ENCODE data around the gene TMED10.

TMED10 gene

GRCh38 chr14:75213172-75213571 lies 36.8 kb upstream of the TMED10 start:
- no peaks in the 10 kb centered on the region for H3K27me3 ChIP-seq (ENCODE audit: insufficient read depth, low read depth, severe bottlenecking)
- TF ChIP-seq CTCF (IDR thresholded peaks at IDR 0.05; ENCODE audit: low read depth, low read length): no peak
- no peak for DNase-seq
- H3K4me3 ChIP-seq (ENCODE audit: low read depth, low read length): no peak overlapping the region
- no peak overlapping the region for H3K27ac ChIP-seq
- no peaks in the 10 kb centered on the region for H3K36me3 ChIP-seq
- no peaks in the 10 kb centered on the region for H3K9me3 ChIP-seq (ENCODE audit: severe bottlenecking)

DNA sequence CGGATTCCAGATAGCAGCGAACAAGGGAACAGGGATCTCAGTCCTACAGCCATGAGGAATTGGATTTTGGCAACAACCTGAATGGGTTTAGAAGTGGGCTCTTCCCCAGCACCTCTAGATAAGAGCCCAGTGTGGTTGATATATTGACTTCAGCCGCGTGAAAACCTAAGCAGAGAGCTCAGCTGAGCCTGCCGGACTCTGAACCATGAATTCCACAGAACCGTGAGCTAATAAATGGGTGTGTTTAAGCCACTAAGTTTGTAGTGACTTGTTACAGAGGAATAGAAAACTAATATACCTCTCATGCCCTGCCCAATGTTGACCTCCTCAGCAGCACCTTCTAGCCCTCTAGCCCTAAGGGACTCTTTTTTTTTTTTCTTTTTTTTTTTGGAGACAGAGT lies 32.4 kb upstream of the TMED10 start:
- no peaks in the 10 kb centered on the region for H3K27me3 ChIP-seq (ENCODE audit: insufficient read depth, low read depth, severe bottlenecking)
- no peak for TF ChIP-seq CTCF (IDR thresholded peaks at IDR 0.05; ENCODE audit: low read depth, low read length)
- no peaks in the 10 kb centered on the region for H3K9me3 ChIP-seq (ENCODE audit: severe bottlenecking)
- no peak overlapping the region for H3K27ac ChIP-seq
- DNase-seq: no peak
- H3K4me3 ChIP-seq (ENCODE audit: low read depth, low read length): no peak overlapping the region
- no peaks in the 10 kb centered on the region for H3K36me3 ChIP-seq

GRCh38 chr14:75206190-75206589 lies 29.8 kb upstream of the TMED10 start:
- Histone ChIP-seq H3K36me3 (no peaks in the 10 kb centered on the region), H3K27me3 (ENCODE audit: insufficient read depth, low read depth, severe bottlenecking) (no peaks in the 10 kb centered on the region), H3K27ac (no peak overlapping the region), H3K4me3 (ENCODE audit: low read depth, low read length) (no peak overlapping the region), H3K9me3 (ENCODE audit: severe bottlenecking) (no peaks in the 10 kb centered on the region)
- TF ChIP-seq CTCF (IDR thresholded peaks at IDR 0.05; ENCODE audit: low read depth, low read length): no peak
- DNase-seq: no peak

DNA sequence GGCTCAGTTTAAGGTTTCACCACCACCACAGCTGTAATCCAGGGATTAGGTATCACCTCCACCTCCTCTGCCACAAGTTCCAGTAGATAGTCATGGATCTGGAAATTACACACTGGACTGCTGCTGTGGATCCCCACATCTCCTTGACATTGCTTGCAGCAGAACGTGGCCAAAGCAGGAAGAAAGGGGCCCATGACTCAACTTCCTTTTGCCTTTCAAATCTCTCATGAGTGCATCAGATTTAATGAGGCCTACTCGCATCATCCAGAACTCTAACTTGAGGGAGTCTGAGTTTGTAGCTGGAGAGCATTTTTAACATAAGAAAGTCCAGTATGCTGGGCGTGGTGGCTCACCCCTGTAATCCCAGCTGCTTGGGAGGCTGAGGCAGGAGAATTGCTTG lies 29.2 kb upstream of the TMED10 start:
- Histone ChIP-seq H3K27ac (no peak overlapping the region), H3K36me3 (no peaks in the 10 kb centered on the region), H3K9me3 (ENCODE audit: severe bottlenecking) (no peaks in the 10 kb centered on the region), H3K4me3 (ENCODE audit: low read depth, low read length) (no peak overlapping the region), H3K27me3 (ENCODE audit: insufficient read depth, low read depth, severe bottlenecking) (no peaks in the 10 kb centered on the region)
- TF ChIP-seq CTCF (IDR thresholded peaks at IDR 0.05; ENCODE audit: low read depth, low read length): no peak
- no peak for DNase-seq

DNA sequence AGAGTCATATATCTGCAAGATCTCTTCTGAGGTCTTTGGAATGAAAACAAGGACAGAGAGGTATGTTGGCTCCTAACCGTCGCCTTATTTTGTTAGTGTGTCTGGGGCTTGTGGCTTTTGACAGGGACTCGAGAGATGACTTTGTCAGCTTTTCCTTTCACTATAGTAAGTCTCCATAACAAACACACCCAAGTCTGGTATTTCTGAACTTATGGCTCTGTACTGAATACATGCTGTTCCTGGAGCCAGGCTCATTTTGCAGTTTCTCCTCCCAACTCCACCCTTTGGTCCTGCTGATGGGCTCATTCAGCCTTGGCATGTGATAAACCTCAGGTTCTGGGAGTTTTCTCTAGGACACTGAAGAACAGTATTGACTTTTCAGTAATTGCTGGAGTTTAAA lies 27.7 kb upstream of the TMED10 start:
- no peak for TF ChIP-seq CTCF (IDR thresholded peaks at IDR 0.05; ENCODE audit: low read depth, low read length)
- no peak for DNase-seq
- Histone ChIP-seq H3K9me3 (ENCODE audit: severe bottlenecking) (no peaks in the 10 kb centered on the region), H3K4me3 (ENCODE audit: low read depth, low read length) (no peak overlapping the region), H3K27me3 (ENCODE audit: insufficient read depth, low read depth, severe bottlenecking) (no peaks in the 10 kb centered on the region), H3K27ac (no peak overlapping the region), H3K36me3 (no peaks in the 10 kb centered on the region)

GRCh38 chr14:75202657-75203056 lies 26.2 kb upstream of the TMED10 start:
- Histone ChIP-seq H3K27me3 (ENCODE audit: insufficient read depth, low read depth, severe bottlenecking) (no peaks in the 10 kb centered on the region), H3K36me3 (no peaks in the 10 kb centered on the region), H3K4me3 (ENCODE audit: low read depth, low read length) (no peak overlapping the region), H3K27ac (no peak overlapping the region), H3K9me3 (ENCODE audit: severe bottlenecking) (no peaks in the 10 kb centered on the region)
- no peak for TF ChIP-seq CTCF (IDR thresholded peaks at IDR 0.05; ENCODE audit: low read depth, low read length)
- DNase-seq: no peak
